Loucy (cell line): Measurements from ENCODE around the gene FAM237A.

Source experiments
- H2AFZ ChIP-seq: fragments of 200-600 bp; sonication (generic); 2 replicates; pipeline ENCODE4 v1.6.0; 2016; ENCODE audit warnings: antibody characterized with exemption, mild to moderate bottlenecking, low read length, moderate library complexity
- H3F3A ChIP-seq: fragments of 200-600 bp; 2 replicates; pipeline ENCODE4 v1.6.0; 2016; ENCODE audit warnings: antibody characterized with exemption, low read depth, mild to moderate bottlenecking
- H3K27me3 ChIP-seq: fragments of 200-600 bp; sonication (generic); 2 replicates; pipeline ENCODE4 v1.6.1; 2014; ENCODE audit warnings: low read length, mild to moderate bottlenecking; ENCODE audit not compliant: insufficient read depth, poor library complexity, severe bottlenecking
- H3K36me3 ChIP-seq: fragments of 200-600 bp; sonication (generic); 2 replicates; pipeline ENCODE4 v1.6.1; 2016; ENCODE audit warnings: low read length; ENCODE audit not compliant: insufficient read depth
- H3K4me1 ChIP-seq: fragments of 200-600 bp; sonication (generic); 2 replicates; pipeline ENCODE4 v1.5.1; 2014; ENCODE audit warnings: low read length, mild to moderate bottlenecking; ENCODE audit not compliant: insufficient read depth, poor library complexity, severe bottlenecking
- H3K4me2 ChIP-seq: fragments of 200-600 bp; sonication (generic); 2 replicates; pipeline ENCODE4 v1.6.0; 2014; ENCODE audit warnings: antibody characterized with exemption, low read length, low read depth, mild to moderate bottlenecking; ENCODE audit not compliant: poor library complexity, severe bottlenecking
- H3K4me3 ChIP-seq: fragments of 200-600 bp; sonication (generic); 2 replicates; pipeline ENCODE4 v1.5.1; 2014; ENCODE audit warnings: low read length, mild to moderate bottlenecking, mixed read lengths; ENCODE audit not compliant: poor library complexity, severe bottlenecking
- H3K79me2 ChIP-seq: fragments of 200-600 bp; sonication (generic); 2 replicates; pipeline ENCODE4 v1.6.1; 2014; ENCODE audit warnings: low read length; ENCODE audit not compliant: insufficient read depth
- H3K9ac ChIP-seq: fragments of 200-600 bp; sonication (generic); 2 replicates; pipeline ENCODE4 v1.6.0; 2014; ENCODE audit warnings: mild to moderate bottlenecking, low read depth, low read length, moderate library complexity; ENCODE audit not compliant: poor library complexity, severe bottlenecking
- H3K9me2 ChIP-seq: fragments of 200-600 bp; sonication (generic); replicated peaks from 2 replicates; pipeline ENCODE4 v1.6.1; 2016; ENCODE audit warnings: low read depth, low read length, mixed read lengths
- H3K9me3 ChIP-seq: fragments of 200-600 bp; sonication (generic); 2 replicates; pipeline ENCODE4 v1.6.1; 2014; ENCODE audit warnings: mild to moderate bottlenecking, antibody characterized with exemption, low read length, low read depth; ENCODE audit not compliant: insufficient read depth
- H4K20me1 ChIP-seq: fragments of 200-600 bp; sonication (generic); 2 replicates; pipeline ENCODE4 v1.6.0; 2014; ENCODE audit warnings: antibody characterized with exemption, low read length, mild to moderate bottlenecking; ENCODE audit not compliant: insufficient read depth, poor library complexity, severe bottlenecking
- EZH2phosphoT487 ChIP-seq: fragments of 200-600 bp; IDR thresholded peaks from 2 replicates; pipeline ENCODE4 v1.6.1; 2018; ENCODE audit warnings: antibody characterized with exemption, mild to moderate bottlenecking, moderate library complexity, borderline replicate concordance
- TF ChIP-seq, protein P1 (sequence below): fragments of 200-600 bp; sonication (generic); conservative IDR thresholded peaks from 2 replicates; pipeline ENCODE4 v1.5.1; 2014; ENCODE audit warnings: mild to moderate bottlenecking, antibody characterized with exemption, low read length

Gene FAM237A

DNA sequence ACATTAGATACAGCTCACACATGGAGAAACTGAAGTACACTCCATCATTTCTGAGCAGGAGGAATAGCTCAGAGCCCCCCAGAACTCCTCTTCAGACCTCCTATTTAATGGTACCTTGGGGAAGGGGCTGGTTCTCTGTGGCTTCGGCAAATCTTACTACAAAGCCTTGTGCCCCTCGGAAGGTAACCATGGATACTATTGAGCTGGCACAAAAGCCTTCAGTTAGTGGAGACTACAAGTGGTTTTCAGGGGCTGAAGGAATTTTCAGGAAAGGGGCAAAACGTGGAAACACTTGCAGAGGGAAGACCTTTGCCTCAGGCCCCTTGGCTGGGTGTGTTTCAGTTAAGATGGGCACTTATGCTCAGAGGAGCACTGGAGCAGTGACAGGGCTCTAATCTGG, 1.1 kb upstream of the FAM237A start:
- H2AFZ ChIP-seq, result no peak overlapping the region
- TF ChIP-seq, protein P1, sequence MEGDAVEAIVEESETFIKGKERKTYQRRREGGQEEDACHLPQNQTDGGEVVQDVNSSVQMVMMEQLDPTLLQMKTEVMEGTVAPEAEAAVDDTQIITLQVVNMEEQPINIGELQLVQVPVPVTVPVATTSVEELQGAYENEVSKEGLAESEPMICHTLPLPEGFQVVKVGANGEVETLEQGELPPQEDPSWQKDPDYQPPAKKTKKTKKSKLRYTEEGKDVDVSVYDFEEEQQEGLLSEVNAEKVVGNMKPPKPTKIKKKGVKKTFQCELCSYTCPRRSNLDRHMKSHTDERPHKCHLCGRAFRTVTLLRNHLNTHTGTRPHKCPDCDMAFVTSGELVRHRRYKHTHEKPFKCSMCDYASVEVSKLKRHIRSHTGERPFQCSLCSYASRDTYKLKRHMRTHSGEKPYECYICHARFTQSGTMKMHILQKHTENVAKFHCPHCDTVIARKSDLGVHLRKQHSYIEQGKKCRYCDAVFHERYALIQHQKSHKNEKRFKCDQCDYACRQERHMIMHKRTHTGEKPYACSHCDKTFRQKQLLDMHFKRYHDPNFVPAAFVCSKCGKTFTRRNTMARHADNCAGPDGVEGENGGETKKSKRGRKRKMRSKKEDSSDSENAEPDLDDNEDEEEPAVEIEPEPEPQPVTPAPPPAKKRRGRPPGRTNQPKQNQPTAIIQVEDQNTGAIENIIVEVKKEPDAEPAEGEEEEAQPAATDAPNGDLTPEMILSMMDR, result no peak
- no peak for TF ChIP-seq EZH2phosphoT487
- H4K20me1 ChIP-seq, result no peaks in the 10 kb centered on the region
- H3K4me1 ChIP-seq, result no peaks in the 10 kb centered on the region
- no peaks in the 10 kb centered on the region for H3F3A ChIP-seq
- H3K36me3 ChIP-seq, result no peaks in the 10 kb centered on the region
- no peak overlapping the region for H3K9ac ChIP-seq
- no peaks in the 10 kb centered on the region for H3K79me2 ChIP-seq
- H3K27me3 ChIP-seq, result no peaks in the 10 kb centered on the region
- no peak overlapping the region for H3K4me3 ChIP-seq
- H3K9me2 ChIP-seq, result no peaks in the 10 kb centered on the region
- H3K4me2 ChIP-seq, result no peak overlapping the region
- H3K9me3 ChIP-seq, result no peaks in the 10 kb centered on the region

- H4K20me1 ChIP-seq, result no peaks in the 10 kb centered on the region
- no peak overlapping the region for H3K9ac ChIP-seq
- H2AFZ ChIP-seq, result no peak overlapping the region
- TF ChIP-seq, protein P1, result no peak
- no peak for TF ChIP-seq EZH2phosphoT487
- no peak overlapping the region for H3K4me3 ChIP-seq
- H3K27me3 ChIP-seq, result no peaks in the 10 kb centered on the region
- no peaks in the 10 kb centered on the region for H3F3A ChIP-seq
- H3K36me3 ChIP-seq, result no peaks in the 10 kb centered on the region
- no peaks in the 10 kb centered on the region for H3K79me2 ChIP-seq
- H3K9me2 ChIP-seq, result no peaks in the 10 kb centered on the region
- H3K4me1 ChIP-seq, result no peaks in the 10 kb centered on the region
- no peak overlapping the region for H3K4me2 ChIP-seq
- no peaks in the 10 kb centered on the region for H3K9me3 ChIP-seq
Observed at GRCh38 chr2:206647985-206648384, 5.7 kb downstream of the FAM237A start.

DNA sequence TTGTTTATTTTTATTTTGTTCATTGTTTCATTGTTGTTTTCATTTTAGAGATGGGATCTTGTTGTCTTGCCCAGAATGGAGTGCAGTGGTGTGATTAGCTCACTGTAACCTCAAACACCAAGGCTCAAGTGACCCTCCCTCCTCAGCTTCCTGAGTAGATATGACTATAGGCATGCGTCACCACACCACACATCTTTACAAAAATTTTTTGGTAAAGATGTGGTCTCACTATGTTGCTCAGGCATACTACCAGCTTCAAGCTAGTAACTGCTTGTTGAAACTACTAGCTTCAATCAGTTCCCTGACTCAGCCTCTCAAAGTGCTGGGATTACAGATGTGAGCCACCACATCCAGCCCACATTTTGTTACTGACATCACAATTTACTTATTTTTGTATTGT, 14.8 kb downstream of the FAM237A start:
- Histone ChIP-seq H2AFZ (no peak overlapping the region), H3K79me2 (no peaks in the 10 kb centered on the region), H3F3A (no peaks in the 10 kb centered on the region), H3K4me1 (no peaks in the 10 kb centered on the region), H3K9ac (no peak overlapping the region), H3K4me3 (no peak overlapping the region), H3K36me3 (no peaks in the 10 kb centered on the region), H4K20me1 (no peaks in the 10 kb centered on the region), H3K27me3 (no peaks in the 10 kb centered on the region), H3K9me2 (no peaks in the 10 kb centered on the region), H3K4me2 (no peak overlapping the region), H3K9me3 (no peaks in the 10 kb centered on the region)
- no peak for TF ChIP-seq EZH2phosphoT487
- TF ChIP-seq, protein P1, result no peak
